MM.1S (cell line): Measurements from ENCODE around the gene RGS7.

Experiments
- DNase-seq: peaks from one replicate; pipeline ENCODE4 v3.0.0-alpha.2; 2015
- H2AFZ ChIP-seq: fragments of 300-600 bp; sonication (generic); 2 replicates; pipeline ENCODE4 v1.6.0; 2016; ENCODE audit warnings: antibody characterized with exemption, low read length
- H3F3A ChIP-seq: fragments of 300-600 bp; sonication (generic); 2 replicates; pipeline ENCODE4 v1.6.1; 2016; ENCODE audit warnings: mild to moderate bottlenecking, antibody characterized with exemption, low read length, moderate library complexity, mixed read lengths; ENCODE audit not compliant: insufficient read depth
- H3K27ac ChIP-seq: fragments of 300-600 bp; sonication (generic); 2 replicates; pipeline ENCODE4 v1.5.1; 2016; ENCODE audit warnings: mild to moderate bottlenecking, low read length
- H3K27me3 ChIP-seq: fragments of 300-600 bp; sonication (generic); replicated peaks from 2 replicates; pipeline ENCODE4 v1.6.0; 2016; ENCODE audit warnings: low read length; ENCODE audit not compliant: insufficient read depth
- H3K36me3 ChIP-seq: fragments of 300-600 bp; sonication (generic); replicated peaks from 2 replicates; pipeline ENCODE4 v1.6.1; 2016; ENCODE audit warnings: mild to moderate bottlenecking, low read length, mixed read lengths; ENCODE audit not compliant: insufficient read depth
- H3K4me1 ChIP-seq: fragments of 300-600 bp; sonication (generic); 2 replicates; pipeline ENCODE4 v1.6.1; 2016; ENCODE audit warnings: low read length, mixed read lengths
- H3K4me2 ChIP-seq: fragments of 300-600 bp; sonication (generic); 2 replicates; pipeline ENCODE4 v1.6.0; 2016; ENCODE audit warnings: low read depth, low read length
- H3K4me3 ChIP-seq: fragments of 300-600 bp; sonication (generic); 2 replicates; pipeline ENCODE4 v1.5.1; 2016; ENCODE audit warnings: low read length, mixed read lengths
- H3K79me2 ChIP-seq: fragments of 300-600 bp; sonication (generic); 2 replicates; pipeline ENCODE4 v1.6.1; 2016; ENCODE audit warnings: mixed run types, low read length, mixed read lengths
- H3K9ac ChIP-seq: fragments of 300-600 bp; sonication (generic); 2 replicates; pipeline ENCODE4 v1.6.1; 2016; ENCODE audit warnings: low read length, mixed read lengths
- H3K9me2 ChIP-seq: fragments of 300-600 bp; sonication (generic); replicated peaks from 2 replicates; pipeline ENCODE4 v1.6.1; 2016; ENCODE audit warnings: mild to moderate bottlenecking, low read length, mixed read lengths; ENCODE audit not compliant: insufficient read depth
- H3K9me3 ChIP-seq: fragments of 300-600 bp; sonication (generic); replicated peaks from 2 replicates; pipeline ENCODE4 v1.6.1; 2016; ENCODE audit warnings: mild to moderate bottlenecking, low read length, mixed read lengths; ENCODE audit not compliant: insufficient read depth
- H4K20me1 ChIP-seq: fragments of 300-600 bp; sonication (generic); 2 replicates; pipeline ENCODE4 v1.6.1; 2016; ENCODE audit warnings: mild to moderate bottlenecking, low read length, moderate library complexity, mixed read lengths; ENCODE audit not compliant: insufficient read depth
- CTCF ChIP-seq: fragments of 300-600 bp; sonication (generic); IDR thresholded peaks from 2 replicates; pipeline ENCODE4 v1.5.1; 2016; ENCODE audit warnings: antibody characterized with exemption, low read length, mixed read lengths
- EZH2 ChIP-seq: fragments of 300-600 bp; sonication (generic); optimal IDR thresholded peaks from 2 replicates; pipeline ENCODE3; 2017; ENCODE audit warnings: low read depth, mild to moderate bottlenecking, antibody characterized with exemption, low read length, mixed read lengths
- EZH2phosphoT487 ChIP-seq: fragments of 300-600 bp; sonication (generic); IDR thresholded peaks from 2 replicates; pipeline ENCODE4 v1.6.1; 2018; ENCODE audit warnings: antibody characterized with exemption, low read length

The RGS7 gene

DNA sequence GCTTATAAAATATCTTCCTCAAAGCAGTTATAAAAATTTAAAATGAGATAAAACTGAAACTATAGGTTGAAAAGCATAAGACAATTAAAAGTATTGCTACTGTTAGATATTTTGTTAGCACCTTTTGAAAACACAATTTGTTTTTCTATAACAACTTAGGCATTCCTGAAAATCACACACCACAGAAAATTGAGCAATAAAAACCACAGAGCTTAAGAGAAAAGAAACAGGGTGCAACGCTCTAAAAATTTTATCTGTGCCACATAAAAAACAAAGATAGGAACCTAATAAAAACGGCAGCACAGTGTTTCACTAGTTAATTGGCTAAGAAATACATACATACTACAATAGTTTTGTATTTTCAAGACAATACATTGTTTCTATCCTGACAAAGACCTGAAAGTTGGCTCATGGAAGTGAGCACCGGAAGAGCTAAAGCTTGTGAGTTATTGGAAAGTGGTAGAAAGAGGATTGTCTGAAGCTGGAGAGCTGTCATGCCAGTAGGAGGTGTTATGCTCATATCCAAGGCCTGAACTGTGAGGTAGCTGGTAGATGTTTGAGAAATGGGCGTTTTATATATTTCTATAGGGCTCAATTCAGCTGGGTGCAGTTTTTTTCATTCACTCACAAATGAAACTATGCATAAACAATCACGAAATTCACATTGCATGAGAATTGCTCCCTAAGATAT, 45.8 kb downstream of the RGS7 start:
- Histone ChIP-seq H3K9me2 (no peaks in the 10 kb centered on the region), H3F3A (no peaks in the 10 kb centered on the region), H3K9me3 (no peaks in the 10 kb centered on the region), H3K79me2 (no peaks in the 10 kb centered on the region), H3K27ac (no peak overlapping the region), H3K27me3 (no peaks in the 10 kb centered on the region), H3K4me3 (no peak overlapping the region), H3K4me1 (no peaks in the 10 kb centered on the region), H4K20me1 (no peaks in the 10 kb centered on the region), H3K9ac (no peak overlapping the region), H2AFZ (no peak overlapping the region), H3K4me2 (no peak overlapping the region), H3K36me3 (no peaks in the 10 kb centered on the region)
- no peak for TF ChIP-seq CTCF
- no peak for TF ChIP-seq EZH2
- TF ChIP-seq EZH2phosphoT487: no peak
- DNase-seq: no peak

DNA sequence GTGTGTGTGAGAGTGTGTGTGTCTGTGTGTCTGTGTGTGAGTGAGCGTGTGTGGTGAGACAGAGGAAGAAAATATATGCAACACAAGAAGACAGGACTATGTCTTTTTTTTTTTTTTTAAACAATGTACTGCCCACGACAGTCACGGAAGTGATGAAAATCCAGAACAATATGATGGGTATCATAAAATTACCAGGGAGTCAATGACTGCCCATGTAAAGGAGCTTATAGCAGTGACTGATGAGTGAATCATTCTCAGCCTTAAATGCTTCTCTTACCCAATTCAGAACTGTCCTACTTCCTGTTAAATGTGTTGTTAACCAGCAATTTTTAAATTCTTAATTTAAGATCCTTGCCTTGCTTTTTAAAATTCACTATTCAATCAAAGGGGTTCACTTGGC, 46.6 kb downstream of the RGS7 start:
- Histone ChIP-seq H4K20me1 (no peaks in the 10 kb centered on the region), H3K4me1 (no peaks in the 10 kb centered on the region), H3K9ac (no peak overlapping the region), H2AFZ (no peak overlapping the region), H3K4me2 (no peak overlapping the region), H3K27ac (no peak overlapping the region), H3F3A (no peaks in the 10 kb centered on the region), H3K9me2 (no peaks in the 10 kb centered on the region), H3K79me2 (no peaks in the 10 kb centered on the region), H3K36me3 (no peaks in the 10 kb centered on the region), H3K9me3 (no peaks in the 10 kb centered on the region), H3K4me3 (no peak overlapping the region), H3K27me3 (no peaks in the 10 kb centered on the region)
- no peak for DNase-seq
- no peak for TF ChIP-seq EZH2phosphoT487
- TF ChIP-seq EZH2: no peak
- TF ChIP-seq CTCF: no peak

GRCh38 chr1:241309651-241310050, 47.4 kb downstream of the RGS7 start:
- no peak overlapping the region for H3K27ac ChIP-seq
- H3K27me3 ChIP-seq: no peaks in the 10 kb centered on the region
- no peak overlapping the region for H2AFZ ChIP-seq
- TF ChIP-seq EZH2: no peak
- TF ChIP-seq EZH2phosphoT487: no peak
- no peak for TF ChIP-seq CTCF
- no peak overlapping the region for H3K9ac ChIP-seq
- H3K9me3 ChIP-seq: no peaks in the 10 kb centered on the region
- H4K20me1 ChIP-seq: no peaks in the 10 kb centered on the region
- H3K36me3 ChIP-seq: no peaks in the 10 kb centered on the region
- DNase-seq: no peak
- H3F3A ChIP-seq: no peaks in the 10 kb centered on the region
- H3K4me2 ChIP-seq: no peak overlapping the region
- no peaks in the 10 kb centered on the region for H3K9me2 ChIP-seq
- H3K4me3 ChIP-seq: no peak overlapping the region
- H3K79me2 ChIP-seq: no peaks in the 10 kb centered on the region
- no peaks in the 10 kb centered on the region for H3K4me1 ChIP-seq
